Fibroblast of lung (primary cell): ENCODE data around the gene COX7A2L.

ENCODE experiments used
- EZH2 ChIP-seq: IDR thresholded peaks from 2 replicates; pipeline ENCODE4 v1.5.1; 2012; ENCODE audit warnings: low read length, control low read depth, mild to moderate bottlenecking; ENCODE audit errors: missing control alignments
- TF ChIP-seq, protein P1 (sequence below), 2 donors: IDR thresholded peaks in 1 of 2; conservative IDR thresholded peaks in 1 of 2; 1 replicate in 1 of 2; 2 replicates in 1 of 2; pipeline ENCODE4 v1.5.1; 2011 to 2012; ENCODE audit warnings: low read length in 2 of 2, control low read depth in 1 of 2, inconsistent platforms in 1 of 2, low read depth in 1 of 2, mild to moderate bottlenecking in 1 of 2

DNA sequence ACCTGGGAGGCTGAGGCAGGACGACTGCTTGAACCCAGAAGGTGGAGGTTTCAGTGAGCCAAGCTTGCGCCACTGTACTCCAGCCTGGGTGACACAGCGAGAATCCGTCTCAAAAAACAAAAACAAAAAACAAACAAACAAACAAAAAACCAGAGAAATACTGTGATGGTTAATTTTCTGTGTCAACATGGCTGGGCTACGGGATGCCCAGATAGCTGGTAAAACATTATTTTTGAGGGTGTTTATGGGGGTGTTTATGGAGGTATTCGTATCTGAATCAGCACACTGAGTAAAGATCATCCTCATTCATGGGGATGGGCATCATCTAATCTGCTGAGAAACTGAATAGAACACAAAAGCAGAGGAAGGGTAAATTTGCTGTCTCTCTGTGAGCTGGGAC, 40.8 kb upstream of the COX7A2L start:
- TF ChIP-seq, protein P1, sequence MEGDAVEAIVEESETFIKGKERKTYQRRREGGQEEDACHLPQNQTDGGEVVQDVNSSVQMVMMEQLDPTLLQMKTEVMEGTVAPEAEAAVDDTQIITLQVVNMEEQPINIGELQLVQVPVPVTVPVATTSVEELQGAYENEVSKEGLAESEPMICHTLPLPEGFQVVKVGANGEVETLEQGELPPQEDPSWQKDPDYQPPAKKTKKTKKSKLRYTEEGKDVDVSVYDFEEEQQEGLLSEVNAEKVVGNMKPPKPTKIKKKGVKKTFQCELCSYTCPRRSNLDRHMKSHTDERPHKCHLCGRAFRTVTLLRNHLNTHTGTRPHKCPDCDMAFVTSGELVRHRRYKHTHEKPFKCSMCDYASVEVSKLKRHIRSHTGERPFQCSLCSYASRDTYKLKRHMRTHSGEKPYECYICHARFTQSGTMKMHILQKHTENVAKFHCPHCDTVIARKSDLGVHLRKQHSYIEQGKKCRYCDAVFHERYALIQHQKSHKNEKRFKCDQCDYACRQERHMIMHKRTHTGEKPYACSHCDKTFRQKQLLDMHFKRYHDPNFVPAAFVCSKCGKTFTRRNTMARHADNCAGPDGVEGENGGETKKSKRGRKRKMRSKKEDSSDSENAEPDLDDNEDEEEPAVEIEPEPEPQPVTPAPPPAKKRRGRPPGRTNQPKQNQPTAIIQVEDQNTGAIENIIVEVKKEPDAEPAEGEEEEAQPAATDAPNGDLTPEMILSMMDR (conservative IDR thresholded peaks at IDR 0.05 in 1 of 2, IDR thresholded peaks at IDR 0.05 in 1 of 2; ENCODE audit: low read depth in 1 of 2, low read length in 2 of 2) = no peak
- no peak for TF ChIP-seq EZH2
